GM12878 (cell line): ENCODE results near the gene ZMIZ2. TPM values are rescaled to one million over a fixed set of nuclear protein-coding genes. Genes with fewer than 3 reads are reported as not detected.

Experiments used
- ATAC-seq: fragments of 200-7000 bp; cut with Tn5 transposase; 3 replicates; pipeline ENCODE4 v1.9.1; 2020; ENCODE audit warnings: mild to moderate bottlenecking, moderate library complexity
- BruUV-seq: library from RNA; stranded (reverse); fragments of 400-500 nt; replicated peaks from 2 replicates; lab custom pipeline; 2021; lab: Mats Ljungman, UMichigan
- CTCF ChIA-PET: fragments of 300-600 bp; sonication (Branson Sonifier 250); formaldehyde crosslinking; extraction: SDS; loops from one replicate; lab custom pipeline; 2021; ENCODE audit warnings: inconsistent platforms; lab: Yijun Ruan, JAX
- POLR2A ChIA-PET: fragments of 350-600 bp; formaldehyde crosslinking; extraction: SDS; loops from one replicate; lab custom pipeline; 2021; ENCODE audit warnings: inconsistent platforms; lab: Charles Lee
- RAD21 ChIA-PET: fragments of 300-600 bp; sonication (Branson Sonifier 250); formaldehyde crosslinking; loops from one replicate; lab custom pipeline; 2023; ENCODE audit warnings: antibody characterized with exemption; ENCODE audit not compliant: unreplicated experiment; lab: Charles Lee
- SMC1A ChIA-PET: fragments of 300-600 bp; sonication (Branson Sonifier 250); formaldehyde crosslinking; loops from one replicate; lab custom pipeline; 2023; ENCODE audit not compliant: unreplicated experiment, uncharacterized antibody; lab: Charles Lee
- DNase-seq: peaks from one replicate; pipeline ENCODE4 v3.0.0-alpha.2; 2011; ENCODE audit warnings: low read depth, low spot score
- FAIRE-seq: peaks from 3 replicates; lab custom pipeline; 2011; peaks lifted over from hg19 to GRCh38; lab: Jason Lieb, UNC
- H2AFZ ChIP-seq: 2 replicates; pipeline ENCODE4 v1.6.0; 2011; ENCODE audit warnings: low read depth, low read length, control low read depth; ENCODE audit not compliant: control insufficient read depth
- H3K27ac ChIP-seq: 2 replicates; pipeline ENCODE4 v1.5.1; 2011; ENCODE audit warnings: control low read depth; ENCODE audit not compliant: control insufficient read depth, insufficient read depth
- H3K27me3 ChIP-seq, 2 experiments: replicated peaks in 1 of 2; 2 replicates each; pipeline versions ENCODE4 v1.6.0 to v1.6.1; 2011; ENCODE audit warnings: low read length in 1 of 2; ENCODE audit not compliant: control insufficient read depth in 2 of 2, insufficient read depth in 2 of 2
- H3K36me3 ChIP-seq, 2 experiments: 2 replicates each; pipeline ENCODE4 v1.5.1; 2011; ENCODE audit warnings: low read length in 1 of 2; ENCODE audit not compliant: control insufficient read depth in 2 of 2, insufficient read depth in 2 of 2
- H3K4me1 ChIP-seq: 2 replicates; pipeline ENCODE4 v1.6.1; 2011; ENCODE audit warnings: mild to moderate bottlenecking, low read length, moderate library complexity, mixed read lengths; ENCODE audit not compliant: control insufficient read depth, insufficient read depth
- H3K4me2 ChIP-seq: 2 replicates; pipeline ENCODE4 v1.6.0; 2011; ENCODE audit warnings: control low read depth; ENCODE audit not compliant: control insufficient read depth, insufficient read depth
- H3K4me3 ChIP-seq: fragments of 200-600 bp; sonication (generic); 2 replicates; pipeline ENCODE4 v1.5.1; 2016
- H3K79me2 ChIP-seq: 2 replicates; pipeline ENCODE4 v1.6.0; 2011; ENCODE audit warnings: low read length; ENCODE audit not compliant: control insufficient read depth, insufficient read depth
- H3K9ac ChIP-seq: 2 replicates; pipeline ENCODE4 v1.8.0; 2011; ENCODE audit warnings: low read length, control low read depth, mixed read lengths; ENCODE audit not compliant: control insufficient read depth, insufficient read depth
- H3K9me3 ChIP-seq: replicated peaks from 3 replicates; pipeline ENCODE4 v1.5.1; 2011; ENCODE audit warnings: mild to moderate bottlenecking, low read length; ENCODE audit not compliant: control insufficient read depth, insufficient read depth
- H4K20me1 ChIP-seq: 2 replicates; pipeline ENCODE4 v1.6.0; 2011; ENCODE audit not compliant: control insufficient read depth, insufficient read depth
- MXI1 ChIP-seq: fragments of 150-350 bp; IDR thresholded peaks from 2 replicates; pipeline ENCODE4 v1.6.1; 2011; ENCODE audit warnings: low read depth, mild to moderate bottlenecking, inconsistent platforms, low read length, improper control_type of control experiment
- POLR2A ChIP-seq: IDR thresholded peaks from 2 replicates; pipeline ENCODE4 v1.6.1; 2011; ENCODE audit warnings: low read depth, mild to moderate bottlenecking, low read length
- RAD21 ChIP-seq: IDR thresholded peaks from 2 replicates; pipeline ENCODE4 v1.6.1; 2011; ENCODE audit warnings: mild to moderate bottlenecking, low read depth, low read length, moderate library complexity; ENCODE audit not compliant: insufficient read depth
- SIN3A ChIP-seq: IDR thresholded peaks from 2 replicates; pipeline ENCODE4 v1.6.1; 2012; ENCODE audit warnings: low read depth, low read length, improper control_type of control experiment
- STAT1 ChIP-seq: fragments of 450-650 bp; conservative IDR thresholded peaks from 2 replicates; pipeline ENCODE4 v1.6.1; 2014; ENCODE audit warnings: antibody characterized with exemption, mild to moderate bottlenecking
- WRNIP1 ChIP-seq: IDR thresholded peaks from 2 replicates; pipeline ENCODE4 v1.6.1; 2011; ENCODE audit warnings: low read depth, low read length, improper control_type of control experiment, borderline replicate concordance
- ZNF274 ChIP-seq: IDR thresholded peaks from one replicate; pipeline ENCODE4 v1.8.0; 2011; ENCODE audit not compliant: insufficient read length, insufficient read depth
- whole genome bisulfite sequencing: methylation state at CpG from one replicate; pipeline ENCODE4 v1.1.6; 2016; ENCODE audit warnings: low lambda C conversion rate; ENCODE audit not compliant: insufficient replicate concordance, insufficient coverage; ENCODE audit errors: missing lambda C conversion rate; 5-methylcytosine and 5-hydroxymethylcytosine counted together
- in situ Hi-C: fragments of 300-500 bp; cut with MboI; formaldehyde crosslinking; loops from 9 replicates; pipeline ENCODE4 v1.14.3; 2018; ENCODE audit warnings: mixed read lengths
- intact Hi-C: fragments of 100-400 bp; cut with micrococcal nuclease; formaldehyde crosslinking; loops from one replicate; pipeline ENCODE4 v1.14.2; 2022; ENCODE audit not compliant: unreplicated experiment
- polyA plus RNA-seq, 11 experiments: library from polyadenylated mRNA; depleted of rRNA in 4 of 11; unstranded in 6 of 11; stranded (reverse) in 5 of 11; fragments of >200 nt; fragmentation: Nextera tagmentation in 4 of 11; fragmentation: Illumina TruSeq in 1 of 11; extraction: Ambion mirVana in 4 of 11; extraction: Trizol in 1 of 11; gene quantifications; 1 replicate in 1 of 11; 2 replicates in 10 of 11; pipeline versions ENCODE4 v1.2.1 to v1.2.3, GENCODE V29; 2011 to 2016; ENCODE audit warnings: inconsistent platforms in 2 of 11, missing spikeins in 2 of 11, low read depth in 1 of 11
- total RNA-seq, 4 experiments: library from RNA; depleted of rRNA in 3 of 4; stranded (reverse); fragments of >200 nt in 3 of 4; fragmentation: Illumina TruSeq in 1 of 4; extraction: Trizol in 1 of 4; gene quantifications; 2 replicates each; pipeline versions ENCODE4 v1.2.1 to v1.2.3, GENCODE V29; 2013 to 2021
- TF ChIP-seq, protein P1 (sequence below): fragments of 450-650 bp; IDR thresholded peaks from 2 replicates; pipeline ENCODE4 v1.6.1; 2017; ENCODE audit warnings: antibody characterized with exemption, mild to moderate bottlenecking, moderate library complexity
- TF ChIP-seq, protein P2 (sequence below), 3 experiments: IDR thresholded peaks in 2 of 3; conservative IDR thresholded peaks in 1 of 3; 2 replicates each; pipeline ENCODE4 v1.5.1; 2011; ENCODE audit warnings: low read depth in 3 of 3, low read length in 3 of 3, mild to moderate bottlenecking in 3 of 3, control low read depth in 2 of 3, moderate library complexity in 2 of 3, inconsistent platforms in 1 of 3, mixed read lengths in 1 of 3; ENCODE audit not compliant: control insufficient read depth in 2 of 3, insufficient read depth in 1 of 3; ENCODE audit errors: extremely low read depth in 1 of 3
- TF ChIP-seq, protein P3 (sequence below): IDR thresholded peaks from 2 replicates; pipeline ENCODE4 v1.6.1; 2011; ENCODE audit warnings: borderline replicate concordance, low read depth, mild to moderate bottlenecking, moderate library complexity, mixed read lengths, low read length; ENCODE audit not compliant: insufficient read depth; ENCODE audit errors: extremely low read length
- TF ChIP-seq, protein P4 (sequence below): fragments of 450-650 bp; IDR thresholded peaks from 2 replicates; pipeline ENCODE4 v1.6.1; 2016; ENCODE audit warnings: mild to moderate bottlenecking, moderate library complexity, borderline replicate concordance

ZMIZ2 gene
- total and polyA plus RNA-seq, 10 of the 15 experiments (the other 5 are each of a cell fraction or from before 2014, with no cell fraction given): 0.71 to 158 (median 17.0) TPM

DNA sequence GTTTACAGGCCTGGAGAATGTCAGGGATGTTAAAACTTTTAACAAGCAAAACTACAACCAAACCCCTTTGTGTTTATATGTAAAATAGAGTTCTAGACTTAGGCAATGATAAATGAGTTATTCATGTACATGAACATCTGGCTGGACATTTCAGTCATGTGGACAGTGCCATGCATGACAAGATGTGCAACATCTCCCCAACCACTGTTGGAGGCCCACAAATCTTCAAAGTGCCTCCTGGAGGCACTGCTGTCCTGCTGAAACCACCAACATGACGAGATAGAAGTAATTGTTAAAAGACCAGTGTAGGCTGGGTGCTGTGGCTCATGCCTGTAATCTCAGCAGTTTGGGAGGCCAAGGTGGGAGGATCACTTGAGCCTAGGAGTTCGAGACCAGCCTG is 66.3 kb downstream of the ZMIZ2 start:
- no peak overlapping the region for H3K27ac ChIP-seq
- TF ChIP-seq, protein P1, sequence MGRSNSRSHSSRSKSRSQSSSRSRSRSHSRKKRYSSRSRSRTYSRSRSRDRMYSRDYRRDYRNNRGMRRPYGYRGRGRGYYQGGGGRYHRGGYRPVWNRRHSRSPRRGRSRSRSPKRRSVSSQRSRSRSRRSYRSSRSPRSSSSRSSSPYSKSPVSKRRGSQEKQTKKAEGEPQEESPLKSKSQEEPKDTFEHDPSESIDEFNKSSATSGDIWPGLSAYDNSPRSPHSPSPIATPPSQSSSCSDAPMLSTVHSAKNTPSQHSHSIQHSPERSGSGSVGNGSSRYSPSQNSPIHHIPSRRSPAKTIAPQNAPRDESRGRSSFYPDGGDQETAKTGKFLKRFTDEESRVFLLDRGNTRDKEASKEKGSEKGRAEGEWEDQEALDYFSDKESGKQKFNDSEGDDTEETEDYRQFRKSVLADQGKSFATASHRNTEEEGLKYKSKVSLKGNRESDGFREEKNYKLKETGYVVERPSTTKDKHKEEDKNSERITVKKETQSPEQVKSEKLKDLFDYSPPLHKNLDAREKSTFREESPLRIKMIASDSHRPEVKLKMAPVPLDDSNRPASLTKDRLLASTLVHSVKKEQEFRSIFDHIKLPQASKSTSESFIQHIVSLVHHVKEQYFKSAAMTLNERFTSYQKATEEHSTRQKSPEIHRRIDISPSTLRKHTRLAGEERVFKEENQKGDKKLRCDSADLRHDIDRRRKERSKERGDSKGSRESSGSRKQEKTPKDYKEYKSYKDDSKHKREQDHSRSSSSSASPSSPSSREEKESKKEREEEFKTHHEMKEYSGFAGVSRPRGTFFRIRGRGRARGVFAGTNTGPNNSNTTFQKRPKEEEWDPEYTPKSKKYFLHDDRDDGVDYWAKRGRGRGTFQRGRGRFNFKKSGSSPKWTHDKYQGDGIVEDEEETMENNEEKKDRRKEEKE: no peak
- TF ChIP-seq, protein P2, sequence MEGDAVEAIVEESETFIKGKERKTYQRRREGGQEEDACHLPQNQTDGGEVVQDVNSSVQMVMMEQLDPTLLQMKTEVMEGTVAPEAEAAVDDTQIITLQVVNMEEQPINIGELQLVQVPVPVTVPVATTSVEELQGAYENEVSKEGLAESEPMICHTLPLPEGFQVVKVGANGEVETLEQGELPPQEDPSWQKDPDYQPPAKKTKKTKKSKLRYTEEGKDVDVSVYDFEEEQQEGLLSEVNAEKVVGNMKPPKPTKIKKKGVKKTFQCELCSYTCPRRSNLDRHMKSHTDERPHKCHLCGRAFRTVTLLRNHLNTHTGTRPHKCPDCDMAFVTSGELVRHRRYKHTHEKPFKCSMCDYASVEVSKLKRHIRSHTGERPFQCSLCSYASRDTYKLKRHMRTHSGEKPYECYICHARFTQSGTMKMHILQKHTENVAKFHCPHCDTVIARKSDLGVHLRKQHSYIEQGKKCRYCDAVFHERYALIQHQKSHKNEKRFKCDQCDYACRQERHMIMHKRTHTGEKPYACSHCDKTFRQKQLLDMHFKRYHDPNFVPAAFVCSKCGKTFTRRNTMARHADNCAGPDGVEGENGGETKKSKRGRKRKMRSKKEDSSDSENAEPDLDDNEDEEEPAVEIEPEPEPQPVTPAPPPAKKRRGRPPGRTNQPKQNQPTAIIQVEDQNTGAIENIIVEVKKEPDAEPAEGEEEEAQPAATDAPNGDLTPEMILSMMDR (IDR thresholded peaks at IDR 0.05 in 2 of 3, conservative IDR thresholded peaks at IDR 0.05 in 1 of 3; ENCODE audit: control insufficient read depth in 2 of 3, extremely low read depth in 1 of 3, insufficient read depth in 1 of 3, low read depth in 3 of 3, low read length in 3 of 3): 0 out of 6 replicates have a peak, but pooled peaks of 1 of the 3 experiments have one; percentile 2
- no peak for TF ChIP-seq STAT1
- TF ChIP-seq WRNIP1: no peak
- TF ChIP-seq MXI1: no peak
- no peak for TF ChIP-seq SIN3A
- TF ChIP-seq, protein P3, sequence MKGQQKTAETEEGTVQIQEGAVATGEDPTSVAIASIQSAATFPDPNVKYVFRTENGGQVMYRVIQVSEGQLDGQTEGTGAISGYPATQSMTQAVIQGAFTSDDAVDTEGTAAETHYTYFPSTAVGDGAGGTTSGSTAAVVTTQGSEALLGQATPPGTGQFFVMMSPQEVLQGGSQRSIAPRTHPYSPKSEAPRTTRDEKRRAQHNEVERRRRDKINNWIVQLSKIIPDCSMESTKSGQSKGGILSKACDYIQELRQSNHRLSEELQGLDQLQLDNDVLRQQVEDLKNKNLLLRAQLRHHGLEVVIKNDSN: no peak
- TF ChIP-seq, protein P4, sequence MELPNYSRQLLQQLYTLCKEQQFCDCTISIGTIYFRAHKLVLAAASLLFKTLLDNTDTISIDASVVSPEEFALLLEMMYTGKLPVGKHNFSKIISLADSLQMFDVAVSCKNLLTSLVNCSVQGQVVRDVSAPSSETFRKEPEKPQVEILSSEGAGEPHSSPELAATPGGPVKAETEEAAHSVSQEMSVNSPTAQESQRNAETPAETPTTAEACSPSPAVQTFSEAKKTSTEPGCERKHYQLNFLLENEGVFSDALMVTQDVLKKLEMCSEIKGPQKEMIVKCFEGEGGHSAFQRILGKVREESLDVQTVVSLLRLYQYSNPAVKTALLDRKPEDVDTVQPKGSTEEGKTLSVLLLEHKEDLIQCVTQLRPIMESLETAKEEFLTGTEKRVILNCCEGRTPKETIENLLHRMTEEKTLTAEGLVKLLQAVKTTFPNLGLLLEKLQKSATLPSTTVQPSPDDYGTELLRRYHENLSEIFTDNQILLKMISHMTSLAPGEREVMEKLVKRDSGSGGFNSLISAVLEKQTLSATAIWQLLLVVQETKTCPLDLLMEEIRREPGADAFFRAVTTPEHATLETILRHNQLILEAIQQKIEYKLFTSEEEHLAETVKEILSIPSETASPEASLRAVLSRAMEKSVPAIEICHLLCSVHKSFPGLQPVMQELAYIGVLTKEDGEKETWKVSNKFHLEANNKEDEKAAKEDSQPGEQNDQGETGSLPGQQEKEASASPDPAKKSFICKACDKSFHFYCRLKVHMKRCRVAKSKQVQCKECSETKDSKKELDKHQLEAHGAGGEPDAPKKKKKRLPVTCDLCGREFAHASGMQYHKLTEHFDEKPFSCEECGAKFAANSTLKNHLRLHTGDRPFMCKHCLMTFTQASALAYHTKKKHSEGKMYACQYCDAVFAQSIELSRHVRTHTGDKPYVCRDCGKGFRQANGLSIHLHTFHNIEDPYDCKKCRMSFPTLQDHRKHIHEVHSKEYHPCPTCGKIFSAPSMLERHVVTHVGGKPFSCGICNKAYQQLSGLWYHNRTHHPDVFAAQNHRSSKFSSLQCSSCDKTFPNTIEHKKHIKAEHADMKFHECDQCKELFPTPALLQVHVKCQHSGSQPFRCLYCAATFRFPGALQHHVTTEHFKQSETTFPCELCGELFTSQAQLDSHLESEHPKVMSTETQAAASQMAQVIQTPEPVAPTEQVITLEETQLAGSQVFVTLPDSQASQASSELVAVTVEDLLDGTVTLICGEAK: no peak
- TF ChIP-seq POLR2A: no peak
- no peak for TF ChIP-seq ZNF274
- peak; percentile 15; the same call in 1 of the 2 replicates for TF ChIP-seq RAD21
- no peak overlapping the region for H3K4me2 ChIP-seq
- H3K79me2 ChIP-seq: no peaks in the 10 kb centered on the region
- H3K27me3 ChIP-seq: no peaks in the 10 kb centered on the region
- no peak for DNase-seq
- WGBS: 64% methylated on average over 2 of the region's 2 CpGs
- RAD21 ChIA-PET: no interaction called here
- SMC1A ChIA-PET: interaction anchor here (0.6 kb wide), 1 partner anchor 12 kb away, joined by 3 read pairs; no protein-coding TSS in a partner anchor
- H3K9me3 ChIP-seq: no peaks in the 10 kb centered on the region
- H3K36me3 ChIP-seq: no peaks in the 10 kb centered on the region
- H3K4me1 ChIP-seq: peaks cover 4% of the 10 kb centered on the region; the same call in 1 of the 2 replicates
- in situ Hi-C loops: no loop called here
- no peak overlapping the region for H2AFZ ChIP-seq
- BruUV-seq: no TSS peak
- peak; percentile 32; the same call in 1 of the 3 replicates for ATAC-seq
- intact Hi-C loops: no loop called here
- H3K9ac ChIP-seq: no peak overlapping the region
- CTCF ChIA-PET: no interaction called here
- no peak for FAIRE-seq
- no peak overlapping the region for H3K4me3 ChIP-seq
- POLR2A ChIA-PET: no interaction called here
- H4K20me1 ChIP-seq: no peaks in the 10 kb centered on the region
